ENCODE data around the gene CLIC6. TPM values are rescaled to one million over a fixed set of nuclear protein-coding genes. Genes with fewer than 3 reads are reported as not detected.

CLIC6 gene
- total RNA-seq, 2 experiments from 2014 or later = not detected

DNA sequence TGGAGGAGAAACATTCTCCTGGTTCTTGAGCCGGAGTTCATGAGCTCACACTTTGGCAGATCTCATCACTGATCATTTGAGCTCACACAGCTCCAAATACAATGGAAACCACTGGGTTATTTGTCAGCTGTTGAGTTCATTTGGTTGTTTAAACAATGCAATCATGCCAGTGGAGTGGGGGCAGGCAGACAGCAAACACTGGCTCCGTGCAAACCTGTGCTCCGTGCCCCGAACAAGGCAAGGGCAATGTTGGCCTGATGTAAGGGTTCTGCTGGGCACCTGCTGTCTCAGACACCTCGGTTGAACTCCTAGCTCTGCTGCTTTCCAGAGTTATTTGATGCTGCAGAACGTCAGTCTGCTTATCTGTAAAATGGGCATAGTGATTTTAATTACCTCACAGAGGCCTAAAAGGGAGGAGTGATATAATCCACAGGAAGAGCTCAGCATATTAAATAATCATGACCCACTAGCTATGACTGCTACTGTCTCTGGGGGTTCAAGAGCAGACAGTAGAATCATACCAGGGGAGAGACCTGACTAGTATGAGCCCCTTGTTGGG lies 20.0 kb upstream of the CLIC6 start:
- TF ChIP-seq, protein P1, sequence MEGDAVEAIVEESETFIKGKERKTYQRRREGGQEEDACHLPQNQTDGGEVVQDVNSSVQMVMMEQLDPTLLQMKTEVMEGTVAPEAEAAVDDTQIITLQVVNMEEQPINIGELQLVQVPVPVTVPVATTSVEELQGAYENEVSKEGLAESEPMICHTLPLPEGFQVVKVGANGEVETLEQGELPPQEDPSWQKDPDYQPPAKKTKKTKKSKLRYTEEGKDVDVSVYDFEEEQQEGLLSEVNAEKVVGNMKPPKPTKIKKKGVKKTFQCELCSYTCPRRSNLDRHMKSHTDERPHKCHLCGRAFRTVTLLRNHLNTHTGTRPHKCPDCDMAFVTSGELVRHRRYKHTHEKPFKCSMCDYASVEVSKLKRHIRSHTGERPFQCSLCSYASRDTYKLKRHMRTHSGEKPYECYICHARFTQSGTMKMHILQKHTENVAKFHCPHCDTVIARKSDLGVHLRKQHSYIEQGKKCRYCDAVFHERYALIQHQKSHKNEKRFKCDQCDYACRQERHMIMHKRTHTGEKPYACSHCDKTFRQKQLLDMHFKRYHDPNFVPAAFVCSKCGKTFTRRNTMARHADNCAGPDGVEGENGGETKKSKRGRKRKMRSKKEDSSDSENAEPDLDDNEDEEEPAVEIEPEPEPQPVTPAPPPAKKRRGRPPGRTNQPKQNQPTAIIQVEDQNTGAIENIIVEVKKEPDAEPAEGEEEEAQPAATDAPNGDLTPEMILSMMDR (conservative IDR thresholded peaks at IDR 0.05; ENCODE audit: low read length) = no peak
- TF ChIP-seq EZH2phosphoT487 (IDR thresholded peaks at IDR 0.05; ENCODE audit: borderline replicate concordance, low read depth, low read length) = no peak
- ChIA-PET CTCF (ENCODE audit: unreplicated experiment) (no interaction called here), POLR2A (interaction anchor here (1.3 kb wide), 1 partner anchor 12 kb away, joined by 3 read pairs; no protein-coding TSS in a partner anchor)
- H3K4me3 ChIP-seq (ENCODE audit: low read depth, low read length, poor library complexity, severe bottlenecking) = no peak overlapping the region
- intact Hi-C loops (cut with micrococcal nuclease; ENCODE audit: unreplicated experiment) = loop anchor here (10.0 kb wide), 1 partner anchor 56 kb away; no protein-coding TSS in a partner anchor
- no peaks in the 10 kb centered on the region for H3K4me1 ChIP-seq (ENCODE audit: insufficient read depth, low read length, poor library complexity, severe bottlenecking)
- no peaks in the 10 kb centered on the region for H3K9me3 ChIP-seq (ENCODE audit: low read length)
- no peak overlapping the region for H3K27ac ChIP-seq (ENCODE audit: low read depth, low read length, poor library complexity, severe bottlenecking)
- H3K4me2 ChIP-seq (ENCODE audit: low read length) = no peak overlapping the region
- no peaks in the 10 kb centered on the region for H4K20me1 ChIP-seq (ENCODE audit: insufficient read depth, low read length)
- no peak for DNase-seq (ENCODE audit: low spot score)
- no peaks in the 10 kb centered on the region for H3K79me2 ChIP-seq (ENCODE audit: insufficient read depth, low read depth, low read length)
- H3K9me2 ChIP-seq (ENCODE audit: insufficient read depth, low read length) = no peaks in the 10 kb centered on the region
- no TSS peak for BruUV-seq (replicated peaks)
- H2AFZ ChIP-seq (ENCODE audit: low read length) = no peak overlapping the region
- H3K36me3 ChIP-seq (ENCODE audit: insufficient read depth, low read length) = no peaks in the 10 kb centered on the region

DNA sequence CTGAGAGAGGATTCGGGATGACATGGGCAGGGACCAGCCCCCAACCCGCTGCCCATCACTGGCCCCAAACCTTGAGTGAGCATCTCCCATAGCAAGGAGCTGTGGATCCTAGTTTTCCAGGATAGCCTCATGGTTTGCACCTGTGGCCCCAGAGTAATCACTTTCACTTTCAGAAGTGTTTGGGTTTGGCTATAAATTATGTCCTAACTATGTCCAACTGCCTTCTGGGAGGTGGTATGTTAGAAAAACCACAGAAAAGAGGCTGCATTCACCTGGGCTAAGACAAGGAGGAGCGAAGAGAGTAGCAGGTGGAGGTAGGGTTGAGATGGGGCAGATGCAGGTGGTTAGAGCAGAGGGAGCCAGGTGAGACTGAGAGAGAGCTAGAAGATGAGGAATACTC lies 19.4 kb upstream of the CLIC6 start:
- H3K79me2 ChIP-seq (ENCODE audit: insufficient read depth, low read depth, low read length) = no peaks in the 10 kb centered on the region
- no peak for TF ChIP-seq EZH2phosphoT487 (IDR thresholded peaks at IDR 0.05; ENCODE audit: borderline replicate concordance, low read depth, low read length)
- TF ChIP-seq, protein P1 (conservative IDR thresholded peaks at IDR 0.05; ENCODE audit: low read length) = no peak
- no peaks in the 10 kb centered on the region for H3K36me3 ChIP-seq (ENCODE audit: insufficient read depth, low read length)
- BruUV-seq (replicated peaks) = no TSS peak
- no peaks in the 10 kb centered on the region for H4K20me1 ChIP-seq (ENCODE audit: insufficient read depth, low read length)
- H3K4me1 ChIP-seq (ENCODE audit: insufficient read depth, low read length, poor library complexity, severe bottlenecking) = no peaks in the 10 kb centered on the region
- H2AFZ ChIP-seq (ENCODE audit: low read length) = no peak overlapping the region
- CTCF ChIA-PET (ENCODE audit: unreplicated experiment) = no interaction called here
- H3K9me3 ChIP-seq (ENCODE audit: low read length) = no peaks in the 10 kb centered on the region
- H3K27ac ChIP-seq (ENCODE audit: low read depth, low read length, poor library complexity, severe bottlenecking) = no peak overlapping the region
- POLR2A ChIA-PET = interaction anchor here (1.3 kb wide), 1 partner anchor 13 kb away, joined by 3 read pairs; no protein-coding TSS in a partner anchor
- intact Hi-C loops (cut with micrococcal nuclease; ENCODE audit: unreplicated experiment) = loop anchor here (10.0 kb wide), 1 partner anchor 55 kb away; no protein-coding TSS in a partner anchor
- no peaks in the 10 kb centered on the region for H3K9me2 ChIP-seq (ENCODE audit: insufficient read depth, low read length)
- H3K4me3 ChIP-seq (ENCODE audit: low read depth, low read length, poor library complexity, severe bottlenecking) = no peak overlapping the region
- H3K4me2 ChIP-seq (ENCODE audit: low read length) = no peak overlapping the region
- DNase-seq (ENCODE audit: low spot score) = no peak

DNA sequence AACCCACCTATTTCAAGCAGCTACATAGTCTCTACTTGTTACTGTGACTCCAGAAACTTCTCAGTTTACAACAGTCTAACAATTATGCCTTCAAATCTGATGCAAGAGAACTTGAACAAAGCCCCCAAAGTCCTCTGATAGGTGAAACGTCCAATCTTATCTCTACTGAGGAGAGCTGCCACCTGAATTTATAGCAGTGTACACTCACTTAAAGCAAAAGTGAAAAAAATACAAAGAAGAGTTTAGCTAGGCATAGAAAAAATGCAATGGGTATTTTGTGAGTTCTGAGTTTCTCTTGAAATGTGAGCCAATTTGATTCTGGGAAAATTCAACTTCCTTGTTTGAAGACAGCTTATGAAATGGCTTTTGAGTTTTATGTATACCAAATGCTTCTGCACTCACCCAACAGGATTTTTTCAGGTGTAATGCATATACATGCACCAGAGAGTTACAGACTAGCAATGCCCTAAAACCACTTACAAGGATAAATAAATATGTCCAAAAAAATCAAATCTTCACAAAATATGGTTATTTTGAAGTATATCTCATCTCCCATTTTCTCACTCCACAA lies 17.8 kb upstream of the CLIC6 start:
- ChIA-PET CTCF (ENCODE audit: unreplicated experiment) (no interaction called here), POLR2A (interaction anchor here (0.6 kb wide), 1 partner anchor 245 kb away, joined by 3 read pairs; no protein-coding TSS in a partner anchor)
- TF ChIP-seq, protein P1 (conservative IDR thresholded peaks at IDR 0.05; ENCODE audit: low read length) = no peak
- TF ChIP-seq EZH2phosphoT487 (IDR thresholded peaks at IDR 0.05; ENCODE audit: borderline replicate concordance, low read depth, low read length) = no peak
- BruUV-seq (replicated peaks) = no TSS peak
- no peak overlapping the region for H3K4me3 ChIP-seq (ENCODE audit: low read depth, low read length, poor library complexity, severe bottlenecking)
- no peak for DNase-seq (ENCODE audit: low spot score)
- H2AFZ ChIP-seq (ENCODE audit: low read length) = no peak overlapping the region
- no peak overlapping the region for H3K27ac ChIP-seq (ENCODE audit: low read depth, low read length, poor library complexity, severe bottlenecking)
- H3K9me3 ChIP-seq (ENCODE audit: low read length) = no peaks in the 10 kb centered on the region
- H4K20me1 ChIP-seq (ENCODE audit: insufficient read depth, low read length) = no peaks in the 10 kb centered on the region
- no peak overlapping the region for H3K4me2 ChIP-seq (ENCODE audit: low read length)
- H3K79me2 ChIP-seq (ENCODE audit: insufficient read depth, low read depth, low read length) = no peaks in the 10 kb centered on the region
- no peaks in the 10 kb centered on the region for H3K36me3 ChIP-seq (ENCODE audit: insufficient read depth, low read length)
- H3K4me1 ChIP-seq (ENCODE audit: insufficient read depth, low read length, poor library complexity, severe bottlenecking) = no peaks in the 10 kb centered on the region
- intact Hi-C loops (cut with micrococcal nuclease; ENCODE audit: unreplicated experiment) = no loop called here
- H3K9me2 ChIP-seq (ENCODE audit: insufficient read depth, low read length) = no peaks in the 10 kb centered on the region

All from OCI-LY7 (cell line).